GM10248 (cell line): ENCODE data around the gene IDH3A.
A peak's percentile ranks its signal among the peaks of the same experiment; 100 is the strongest.

Experiments used
- CTCF ChIA-PET: fragments of 300-600 bp; sonication (Branson Sonifier 250); formaldehyde crosslinking; extraction: SDS; loops from one replicate; lab custom pipeline; 2021; ENCODE audit warnings: antibody characterized with exemption; lab: Yijun Ruan, JAX
- POLR2A ChIA-PET: fragments of 350-650 bp; sonication (Branson Sonifier 250); formaldehyde crosslinking; extraction: SDS; loops from one replicate; lab custom pipeline; 2020; ENCODE audit warnings: antibody characterized with exemption; lab: Yijun Ruan, JAX
- DNase-seq: peaks from one replicate; pipeline ENCODE4 v3.0.0; 2012; ENCODE audit errors: extremely low spot score
- CTCF ChIP-seq: IDR thresholded peaks from 2 replicates; pipeline ENCODE4 v1.5.1; 2012; ENCODE audit warnings: mild to moderate bottlenecking, low read depth; ENCODE audit errors: extremely low read depth, missing control alignments, control extremely low read depth

The IDH3A gene

DNA sequence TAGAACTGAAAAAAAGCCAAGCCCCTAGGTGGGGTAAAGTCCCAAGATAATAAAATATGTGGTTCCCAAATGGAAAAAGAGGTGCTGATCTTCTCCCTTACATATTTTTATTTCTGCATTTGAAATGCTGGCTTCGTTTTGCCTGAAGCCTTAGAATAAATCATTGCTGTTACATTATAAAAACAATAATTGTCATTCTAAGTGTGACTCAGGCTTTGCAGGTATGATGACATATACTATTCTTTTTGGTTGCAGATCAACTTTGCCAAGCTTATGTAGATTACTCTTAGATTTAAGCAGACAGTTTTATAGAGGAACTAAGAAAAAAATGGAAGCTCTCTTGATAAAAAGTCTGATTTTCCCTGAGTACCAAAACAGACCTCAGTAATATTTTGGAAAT, 7.5 kb downstream of the IDH3A start:
- CTCF ChIA-PET = interaction anchor here (1.0 to 2.1 kb wide), 6 partner anchors 9 to 84 kb away, joined by 3 to 7 read pairs (median 3); partner anchors contain the start of gene CIB2
- DNase-seq = no peak
- no peak for TF ChIP-seq CTCF
- POLR2A ChIA-PET = no interaction called here

- ChIA-PET CTCF (interaction anchor here (1.1 to 2.1 kb wide), 4 partner anchors 9 to 84 kb away, joined by 3 to 7 read pairs (median 4); no protein-coding TSS in a partner anchor), POLR2A (no interaction called here)
- TF ChIP-seq CTCF = no peak
- no peak for DNase-seq
Observed at GRCh38 chr15:78157203-78157602, 8.0 kb downstream of the IDH3A start.

DNA sequence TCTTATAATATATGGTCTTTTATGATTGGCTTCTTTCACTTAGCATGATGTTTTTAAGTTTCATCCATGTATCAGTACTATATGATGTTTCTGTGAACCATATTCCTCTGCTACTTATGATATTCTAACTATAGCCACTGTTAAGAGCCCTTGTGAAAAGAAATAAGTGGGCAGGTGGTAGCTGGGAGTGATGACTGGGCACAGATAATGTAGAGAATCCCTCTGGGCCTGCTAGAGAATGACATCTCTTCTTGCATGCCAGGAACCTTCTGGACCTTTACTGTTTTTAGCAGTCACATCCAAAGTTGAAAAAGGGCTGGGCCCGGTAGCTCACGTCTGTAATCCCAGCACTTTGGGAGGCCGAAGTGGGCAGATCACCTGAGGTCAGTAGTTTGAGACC, 10.2 kb downstream of the IDH3A start:
- ChIA-PET POLR2A (no interaction called here), CTCF (interaction anchor here (1.3 to 1.9 kb wide), 3 partner anchors 19 to 81 kb away, joined by 3 to 7 read pairs (median 3); no protein-coding TSS in a partner anchor)
- no peak for TF ChIP-seq CTCF
- no peak for DNase-seq

DNA sequence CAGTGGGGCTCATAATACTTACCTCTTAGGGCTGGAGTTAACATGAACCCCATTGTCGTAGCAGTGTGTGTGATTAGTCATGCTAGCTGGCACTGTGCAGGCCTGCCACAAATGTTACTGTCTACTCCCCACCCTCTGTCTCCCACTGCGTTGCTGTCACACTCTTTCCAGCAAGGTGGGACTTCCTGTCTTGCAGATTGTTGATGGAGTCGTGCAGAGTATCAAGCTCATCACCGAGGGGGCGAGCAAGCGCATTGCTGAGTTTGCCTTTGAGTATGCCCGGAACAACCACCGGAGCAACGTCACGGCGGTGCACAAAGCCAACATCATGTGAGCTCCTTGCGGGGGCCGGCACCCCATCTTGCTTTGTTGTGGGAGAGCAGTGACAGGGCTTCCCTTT, 12.9 kb downstream of the IDH3A start:
- ChIA-PET POLR2A (interaction anchor here (0.7 kb wide), 2 partner anchors 12 to 101 kb away, joined by 4 to 5 read pairs; no protein-coding TSS in a partner anchor), CTCF (interaction anchor here (1.2 to 1.6 kb wide), 3 partner anchors 9 to 143 kb away, joined by 3 read pairs; no protein-coding TSS in a partner anchor)
- TF ChIP-seq CTCF = no peak
- no peak for DNase-seq

GRCh38 chr15:78164010-78164409, 14.8 kb downstream of the IDH3A start:
- POLR2A ChIA-PET = no interaction called here
- no peak for TF ChIP-seq CTCF
- no peak for DNase-seq
- CTCF ChIA-PET = interaction anchor here (1.6 kb wide), 2 partner anchors 25 to 145 kb away, joined by 3 to 4 read pairs; no protein-coding TSS in a partner anchor

DNA sequence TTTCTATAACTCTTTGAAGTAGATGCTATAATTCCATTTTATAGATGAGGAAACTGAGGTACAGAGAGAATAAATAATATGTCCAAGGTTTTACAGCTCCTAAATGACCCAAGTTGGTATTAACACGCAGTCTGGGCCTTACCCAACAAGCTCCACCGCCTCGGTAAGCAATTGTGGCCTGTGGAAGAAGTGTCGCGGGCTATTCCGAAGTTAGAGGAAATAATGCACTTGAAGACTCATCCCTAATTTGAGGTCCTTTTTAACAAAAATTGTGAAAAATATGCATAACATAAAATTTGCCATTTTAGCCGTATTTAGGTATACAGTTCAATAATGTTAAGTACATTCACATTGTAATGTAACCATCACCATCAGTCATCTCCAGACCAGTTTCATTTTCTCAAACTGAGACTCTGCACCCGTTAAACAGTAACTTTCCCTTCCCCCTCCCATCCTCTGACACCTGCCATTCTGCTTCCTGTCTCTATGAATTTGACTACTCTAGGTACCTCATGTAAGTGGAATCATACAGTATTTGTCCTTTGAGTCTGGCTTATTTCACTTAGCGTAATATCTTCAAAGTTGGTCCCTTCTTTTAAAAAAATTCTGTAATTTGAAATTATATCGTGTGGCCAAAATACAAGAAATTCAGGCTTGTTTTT, 18.2 kb downstream of the IDH3A start:
- ChIA-PET POLR2A (no interaction called here), CTCF (interaction anchor here (1.0 to 6.9 kb wide), 6 partner anchors 10 to 584 kb away, joined by 3 to 45 read pairs (median 6); partner anchors contain the start of gene CIB2)
- peak; percentile 69 for DNase-seq
- TF ChIP-seq CTCF = no peak
